ENCODE data around the gene IRAK2.

The IRAK2 gene

GRCh38 chr3:10292505-10293419 is 128.0 kb downstream of the IRAK2 start, which contains the start of gene GHRL:
Gene GHRL (minus strand): TSS chr3:10292947. CDS start chr3:10290180, 2,767 bp downstream.
- no peak for TF ChIP-seq CTCF (IDR thresholded peaks at IDR 0.05; ENCODE audit: insufficient read depth, low read length, poor library complexity, severe bottlenecking)
- Histone ChIP-seq H3K4me3 (replicated peaks; ENCODE audit: low read depth, low read length) (peak within 1 kb of the TSS; percentile 57), H3K36me3 (ENCODE audit: control insufficient read depth, insufficient read depth, low read length) (peaks cover 21% of the 10 kb centered on the region), H3K27me3 (replicated peaks; ENCODE audit: control insufficient read depth, insufficient read depth, low read length) (no peaks in the 10 kb centered on the region)
- peak; percentile 66 for DNase-seq (ENCODE audit: extremely low read depth, insufficient read length)
